Hepatocyte (in vitro differentiated cells): Measurements from ENCODE around the gene MKRN2OS.

Experiments
- EZH2 ChIP-seq: fragments of 200-600 bp; sonication (generic); IDR thresholded peaks from 2 replicates; pipeline ENCODE4 v1.6.1; 2016; ENCODE audit warnings: antibody characterized with exemption, mild to moderate bottlenecking, borderline replicate concordance
- EZH2phosphoT487 ChIP-seq: fragments of 200-600 bp; sonication (generic); IDR thresholded peaks from one replicate; pipeline ENCODE4 v1.6.1; 2018; ENCODE audit warnings: antibody characterized with exemption, mild to moderate bottlenecking, low read depth, moderate library complexity; ENCODE audit not compliant: unreplicated experiment, severe bottlenecking
- TF ChIP-seq, protein P1 (sequence below): fragments of 200-600 bp; sonication (generic); IDR thresholded peaks from 2 replicates; pipeline ENCODE4 v1.5.1; 2016; ENCODE audit warnings: antibody characterized with exemption, mild to moderate bottlenecking; ENCODE audit not compliant: poor library complexity

DNA sequence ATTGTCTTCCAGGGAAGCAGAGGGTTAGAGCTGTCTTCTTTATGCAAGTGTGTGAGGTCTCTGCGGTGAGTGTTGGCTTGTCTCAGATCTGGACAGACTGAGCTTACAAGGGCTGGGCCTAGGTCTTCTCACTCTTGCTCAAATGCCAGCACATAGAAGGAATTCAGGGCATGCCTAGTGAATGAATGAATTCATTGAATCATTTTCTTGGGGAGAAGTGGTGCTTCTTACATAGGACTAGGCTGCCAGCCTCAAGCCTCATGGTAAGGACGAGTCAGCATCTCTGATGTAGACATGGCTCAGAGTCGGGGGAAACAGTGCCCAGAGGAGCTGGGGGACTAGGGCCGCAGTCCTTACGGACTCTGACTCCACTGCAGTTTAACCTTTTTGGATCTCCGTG is 28.8 kb upstream of the MKRN2OS start:
- TF ChIP-seq EZH2phosphoT487 (no peak), EZH2 (no peak)
- TF ChIP-seq, protein P1, sequence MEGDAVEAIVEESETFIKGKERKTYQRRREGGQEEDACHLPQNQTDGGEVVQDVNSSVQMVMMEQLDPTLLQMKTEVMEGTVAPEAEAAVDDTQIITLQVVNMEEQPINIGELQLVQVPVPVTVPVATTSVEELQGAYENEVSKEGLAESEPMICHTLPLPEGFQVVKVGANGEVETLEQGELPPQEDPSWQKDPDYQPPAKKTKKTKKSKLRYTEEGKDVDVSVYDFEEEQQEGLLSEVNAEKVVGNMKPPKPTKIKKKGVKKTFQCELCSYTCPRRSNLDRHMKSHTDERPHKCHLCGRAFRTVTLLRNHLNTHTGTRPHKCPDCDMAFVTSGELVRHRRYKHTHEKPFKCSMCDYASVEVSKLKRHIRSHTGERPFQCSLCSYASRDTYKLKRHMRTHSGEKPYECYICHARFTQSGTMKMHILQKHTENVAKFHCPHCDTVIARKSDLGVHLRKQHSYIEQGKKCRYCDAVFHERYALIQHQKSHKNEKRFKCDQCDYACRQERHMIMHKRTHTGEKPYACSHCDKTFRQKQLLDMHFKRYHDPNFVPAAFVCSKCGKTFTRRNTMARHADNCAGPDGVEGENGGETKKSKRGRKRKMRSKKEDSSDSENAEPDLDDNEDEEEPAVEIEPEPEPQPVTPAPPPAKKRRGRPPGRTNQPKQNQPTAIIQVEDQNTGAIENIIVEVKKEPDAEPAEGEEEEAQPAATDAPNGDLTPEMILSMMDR = no peak
